NCI-H2107 treated with DMSO at 0.1 percent for 48 hours (cell line): ENCODE measurements around the gene SENP8.
"Not testable (repeated sequence)": the region's sequence is repeated elsewhere in the genome, so short reads cannot be mapped to it uniquely, and the experiment has no call there.

ENCODE experiments used
- DNase-seq: peaks from one replicate; lab custom pipeline; 2025; ENCODE audit not compliant: unreplicated experiment; lab: John Stamatoyannopoulos, UW

SENP8 gene

GRCh38 chr15:72118017-72118978, at the start of gene SENP8, which contains the start of gene MYO9A:
Gene SENP8 (plus strand): TSS chr15:72118403. CDS start chr15:72139624, 21,221 bp downstream.
Gene MYO9A (minus strand): TSS chr15:72118150. CDS start chr15:72046563, 71,587 bp downstream.
- DNase-seq, result peak; percentile 90

DNA sequence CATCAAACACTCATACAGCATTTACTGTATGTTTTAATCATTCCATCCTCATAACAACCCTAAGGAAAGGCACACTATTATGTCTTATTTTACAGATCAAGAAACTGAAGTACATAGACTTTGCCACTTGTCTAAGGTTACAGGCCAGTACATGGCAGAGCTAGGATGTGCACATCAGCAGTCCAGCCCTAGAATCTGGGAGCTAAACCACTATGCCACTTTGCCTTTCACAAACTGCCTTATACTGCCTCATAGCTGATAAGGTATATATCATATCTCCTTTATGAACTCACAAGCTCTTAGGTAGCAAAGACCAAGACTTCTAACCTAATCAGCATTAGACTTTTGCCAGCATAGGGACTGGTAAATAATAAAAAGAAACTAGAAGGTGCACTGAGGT, 49.3 kb upstream of the SENP8 start:
- DNase-seq, result no peak

DNA sequence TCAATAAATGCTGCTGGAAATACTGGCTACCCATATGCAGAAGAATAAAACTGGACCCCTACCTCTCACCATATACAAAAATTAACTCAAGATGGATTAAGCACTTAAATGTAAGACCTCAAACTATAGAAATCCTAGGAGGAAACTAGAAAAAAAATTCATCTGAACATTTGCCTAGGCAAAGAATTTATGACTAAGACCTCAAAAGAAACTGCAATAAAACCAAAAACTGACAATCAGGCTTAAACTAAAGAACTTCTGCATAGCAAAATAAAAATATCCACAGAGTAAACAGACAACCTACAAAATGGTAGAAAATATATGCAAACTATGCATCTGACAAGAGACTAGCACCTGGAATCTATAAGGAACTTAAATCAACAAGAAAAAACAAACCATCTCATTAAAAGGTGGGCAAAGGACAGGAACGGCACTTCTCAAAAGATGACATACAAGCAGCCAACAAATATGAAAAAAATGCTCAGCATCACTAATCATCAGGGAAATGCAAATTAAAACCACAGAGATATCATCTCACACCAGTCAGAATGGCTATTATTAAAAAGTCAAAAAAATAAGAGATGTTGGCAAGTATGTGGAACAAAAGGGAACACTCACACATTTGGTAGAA, 47.3 kb upstream of the SENP8 start:
- no peak for DNase-seq

GRCh38 chr15:72071448-72071825, 46.8 kb upstream of the SENP8 start:
- not testable (repeated sequence) for DNase-seq

GRCh38 chr15:72074335-72075060, 43.7 kb upstream of the SENP8 start:
- DNase-seq, result no peak

DNA sequence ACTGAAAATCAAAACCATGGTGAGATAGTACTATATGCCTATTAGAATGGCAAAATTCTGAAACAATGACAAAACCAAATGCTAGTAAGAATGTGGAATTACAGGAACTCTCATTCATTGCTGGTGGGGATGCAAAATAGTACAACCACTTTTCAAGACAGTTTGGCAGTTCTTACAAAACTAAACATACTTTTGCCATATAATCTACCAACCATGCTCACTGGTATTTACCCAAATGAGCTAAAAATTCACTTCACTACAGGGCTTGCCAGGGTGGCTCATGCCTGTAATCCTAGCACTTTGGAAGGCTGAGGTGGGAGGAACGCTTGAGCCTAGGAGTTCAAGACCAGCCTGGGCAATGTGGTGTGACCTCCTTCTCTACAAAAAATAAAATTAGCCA, 40.3 kb upstream of the SENP8 start:
- no peak for DNase-seq

- no peak for DNase-seq
These were observed 39.3 kb upstream of the SENP8 start for GRCh38 chr15:72078887-72079286.

DNA sequence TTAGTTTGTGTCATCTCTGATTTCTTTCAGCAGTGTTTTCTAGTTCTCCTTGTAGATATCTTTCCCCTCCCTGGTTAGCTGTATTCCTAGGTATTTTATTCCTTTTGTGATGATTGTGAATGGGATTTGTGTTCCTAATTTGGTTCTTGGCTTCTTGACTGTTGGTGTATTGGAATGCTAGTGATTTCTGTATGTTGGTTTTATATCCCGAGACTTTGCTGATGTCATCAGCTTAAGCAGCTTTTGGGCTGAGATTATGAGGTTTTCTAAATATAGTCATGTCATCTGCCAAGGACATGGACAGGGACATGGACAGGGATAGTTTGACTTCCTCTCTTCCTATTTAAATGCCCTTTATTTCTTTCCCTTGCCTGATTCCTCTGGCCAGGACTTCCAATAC, 36.0 kb upstream of the SENP8 start:
- no peak for DNase-seq

DNA sequence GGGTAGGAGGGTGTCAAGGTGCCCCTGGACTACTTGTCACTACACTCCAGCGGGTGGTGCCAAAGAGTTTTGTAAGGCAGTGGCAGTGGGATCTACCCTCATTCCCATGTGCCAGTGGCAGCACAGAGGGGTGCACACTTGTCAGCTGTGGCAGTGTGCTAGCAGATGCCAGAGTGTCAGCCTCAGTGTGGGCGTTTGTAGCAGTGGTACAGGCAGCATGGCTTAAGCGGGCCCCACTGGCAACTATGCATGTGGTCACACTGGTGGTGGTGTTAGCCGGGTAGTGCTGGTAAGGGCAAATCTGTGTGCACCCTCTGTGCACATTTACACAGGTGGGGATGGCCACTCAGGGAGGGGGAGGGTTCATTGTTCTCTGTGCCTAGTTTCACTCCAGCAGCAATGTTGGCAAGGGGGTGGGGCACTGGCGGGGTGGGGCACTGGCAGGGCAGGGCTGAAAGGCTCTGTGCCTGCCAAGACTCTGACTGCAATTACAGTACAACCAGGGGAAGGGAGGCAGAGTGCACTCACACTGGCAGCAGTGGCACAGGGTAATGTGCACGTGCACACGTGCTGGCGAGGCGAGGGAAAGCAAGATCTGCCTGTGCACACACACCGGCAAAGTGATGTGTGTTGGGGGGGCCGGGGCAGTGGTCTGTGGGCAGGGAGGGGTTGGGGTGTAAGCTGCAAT, 32.0 kb upstream of the SENP8 start:
- DNase-seq, result no peak

- no peak for DNase-seq
These were observed 31.1 kb upstream of the SENP8 start for GRCh38 chr15:72086920-72087648.

- no peak for DNase-seq
These were observed 26.2 kb upstream of the SENP8 start for GRCh38 chr15:72092006-72092405.

DNA sequence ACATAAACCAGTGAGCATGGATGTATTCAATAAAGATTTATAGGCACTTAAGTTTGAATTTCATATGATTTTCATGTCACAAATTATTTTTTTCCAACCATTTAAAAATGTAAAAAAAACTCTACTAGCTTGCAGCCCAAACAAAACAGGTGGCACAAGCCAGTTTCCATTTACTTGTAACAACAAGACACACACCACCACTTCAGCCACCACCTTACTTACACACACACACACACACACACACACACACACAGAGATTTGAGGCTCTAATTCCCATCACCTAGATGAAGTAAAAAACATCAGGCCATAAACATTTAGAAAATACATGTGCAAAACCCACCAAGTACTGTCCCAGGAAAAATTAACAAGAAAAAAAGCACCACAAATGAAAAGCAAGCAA, 25.5 kb upstream of the SENP8 start:
- no peak for DNase-seq

GRCh38 chr15:72096796-72097195, 21.4 kb upstream of the SENP8 start:
- DNase-seq, result no peak

GRCh38 chr15:72098040-72098439, 20.2 kb upstream of the SENP8 start:
- no peak for DNase-seq

DNA sequence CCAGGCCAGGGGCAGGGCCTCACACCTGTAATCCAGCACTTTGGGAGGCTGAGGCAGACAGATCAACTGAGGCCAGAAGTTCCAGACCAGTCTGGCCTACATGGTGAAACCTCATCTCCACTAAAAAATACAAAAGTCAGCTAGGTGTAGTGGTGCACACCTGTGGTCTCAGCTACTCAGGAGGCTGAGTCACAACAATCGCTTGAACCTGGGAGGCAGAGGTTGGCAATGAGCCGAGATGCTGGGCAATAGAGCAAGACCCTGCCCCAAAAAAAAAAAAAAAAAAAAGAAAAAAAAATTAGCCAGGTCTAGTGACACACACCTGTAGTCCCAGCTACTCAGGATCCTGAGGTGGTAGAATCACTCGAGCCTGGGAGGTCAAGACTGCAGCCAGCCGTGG, 19.0 kb upstream of the SENP8 start:
- DNase-seq, result no peak

DNA sequence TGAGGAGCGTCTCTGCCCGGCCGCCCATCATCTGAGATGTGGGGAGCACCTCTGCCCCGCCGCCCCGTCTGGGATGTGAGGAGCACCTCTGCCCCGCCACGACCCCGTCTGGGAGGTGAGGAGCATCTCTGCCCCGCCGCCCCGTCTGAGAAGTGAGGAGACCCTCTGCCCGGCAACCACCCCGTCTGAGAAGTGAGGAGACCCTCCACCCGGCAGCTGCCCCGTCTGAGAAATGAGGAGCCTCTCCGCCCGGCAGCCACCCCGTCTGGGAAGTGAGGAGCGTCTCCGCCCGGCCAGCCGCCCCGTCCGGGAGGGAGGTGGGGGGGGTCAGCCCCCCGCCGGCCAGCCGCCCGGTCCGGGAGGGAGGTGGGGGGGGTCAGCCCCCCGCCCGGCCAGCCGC, 17.7 kb upstream of the SENP8 start:
- DNase-seq, result not testable (repeated sequence)

GRCh38 chr15:72105111-72105510, 13.1 kb upstream of the SENP8 start:
- no peak for DNase-seq

GRCh38 chr15:72106068-72106467, 12.1 kb upstream of the SENP8 start:
- no peak for DNase-seq

GRCh38 chr15:72110355-72110754, 7.8 kb upstream of the SENP8 start:
- no peak for DNase-seq

GRCh38 chr15:72112116-72112515, 6.1 kb upstream of the SENP8 start:
- DNase-seq, result no peak
